B cell (primary cell): ENCODE results near the gene XRCC1. TPM values are rescaled to one million over a fixed set of nuclear protein-coding genes. Genes with fewer than 3 reads are reported as not detected.

Source experiments
- ATAC-seq: fragments of 200-7000 bp; cut with Tn5 transposase; one replicate; pipeline ENCODE4 v1.10.0; 2021; ENCODE audit warnings: low read depth, mild to moderate bottlenecking, moderate number of reproducible peaks, moderate library complexity
- CTCF ChIA-PET: fragments of 350-600 bp; sonication (Branson Sonifier 250); formaldehyde crosslinking; loops from one replicate; lab custom pipeline; 2021; ENCODE audit warnings: antibody characterized with exemption, inconsistent platforms; lab: Charles Lee
- POLR2A ChIA-PET: fragments of 350-600 bp; sonication (Branson Sonifier 250); formaldehyde crosslinking; loops from one replicate; lab custom pipeline; 2021; ENCODE audit warnings: antibody characterized with exemption; lab: Charles Lee
- DNase-seq: peaks from one replicate; pipeline ENCODE4 v3.0.0; 2013
- H2AFZ ChIP-seq: 2 replicates; pipeline ENCODE4 v1.6.1; 2012; ENCODE audit warnings: mild to moderate bottlenecking, low read depth, low read length; ENCODE audit not compliant: insufficient read depth, poor library complexity, severe bottlenecking
- H3K27ac ChIP-seq, 2 donors: 1 replicate in 1 of 2; 2 replicates in 1 of 2; pipeline ENCODE4 v1.5.1; 2012 to 2013; ENCODE audit warnings: low read length in 2 of 2, mild to moderate bottlenecking in 2 of 2, moderate library complexity in 1 of 2
- H3K27me3 ChIP-seq, 4 experiments: fragments of 200-600 bp in 1 of 4; sonication (generic) in 1 of 4; replicated peaks in 1 of 4; 1 replicate in 2 of 4; 2 replicates in 2 of 4; pipeline versions ENCODE4 v1.6.1 to v1.7.0; 2013 to 2016; ENCODE audit warnings: low read length in 3 of 4, mild to moderate bottlenecking in 2 of 4, mixed read lengths in 1 of 4, moderate library complexity in 1 of 4; ENCODE audit not compliant: insufficient read depth in 4 of 4, control insufficient read depth in 3 of 4; ENCODE audit errors: control extremely low read depth in 1 of 4
- H3K36me3 ChIP-seq, 2 experiments: replicated peaks in 1 of 2; 1 replicate in 1 of 2; 2 replicates in 1 of 2; pipeline versions ENCODE4 v1.6.1 to v1.7.1; 2013; ENCODE audit warnings: low read length in 1 of 2; ENCODE audit not compliant: insufficient read depth in 2 of 2, control insufficient read depth in 1 of 2; ENCODE audit errors: control extremely low read depth in 1 of 2, extremely low read depth in 1 of 2
- H3K4me1 ChIP-seq, 2 donors: fragments of 200-600 bp in 1 of 2; sonication (generic) in 1 of 2; 1 replicate in 1 of 2; 2 replicates in 1 of 2; pipeline versions ENCODE4 v1.5.1 to v1.6.1; 2013 to 2017; ENCODE audit warnings: low read length in 2 of 2; ENCODE audit not compliant: control insufficient read depth in 2 of 2, insufficient read depth in 2 of 2
- H3K4me2 ChIP-seq: replicated peaks from 2 replicates; pipeline ENCODE3; 2012; ENCODE audit warnings: mild to moderate bottlenecking, low read depth, low read length; ENCODE audit not compliant: poor library complexity, severe bottlenecking
- H3K4me3 ChIP-seq, 5 experiments: fragments of 200-600 bp in 1 of 5; sonication (generic) in 1 of 5; 1 replicate in 3 of 5; 2 replicates in 2 of 5; pipeline versions ENCODE4 v1.5.1 to v1.7.0; 2011 to 2016; ENCODE audit warnings: low read length in 4 of 5, mild to moderate bottlenecking in 4 of 5, low read depth in 2 of 5, control low read depth in 1 of 5, moderate library complexity in 1 of 5; ENCODE audit not compliant: insufficient read depth in 1 of 5; ENCODE audit errors: control extremely low read depth in 1 of 5, extremely low read depth in 1 of 5
- H3K79me2 ChIP-seq: fragments of 200-600 bp; sonication (generic); one replicate; pipeline ENCODE4 v1.6.0; 2016; ENCODE audit warnings: low read length; ENCODE audit not compliant: control insufficient read depth, insufficient read depth
- H3K9ac ChIP-seq: fragments of 200-600 bp; sonication (generic); 2 replicates; pipeline ENCODE4 v1.6.1; 2017; ENCODE audit warnings: mild to moderate bottlenecking, low read length, moderate library complexity
- H3K9me3 ChIP-seq, 3 donors: one replicate each; pipeline versions ENCODE4 v1.6.1 to v1.7.1; 2013; ENCODE audit warnings: low read length in 2 of 3; ENCODE audit not compliant: control insufficient read depth in 2 of 3, insufficient read depth in 1 of 3; ENCODE audit errors: control extremely low read depth in 1 of 3
- H4K20me1 ChIP-seq: 2 replicates; pipeline ENCODE4 v1.6.0; 2012; ENCODE audit warnings: mild to moderate bottlenecking, low read length; ENCODE audit not compliant: insufficient read depth, control insufficient read depth, poor library complexity, severe bottlenecking
- H3K27ac Mint-ChIP-seq: one replicate; pipeline ENCODE4 v1.8.0; 2021; ENCODE audit warnings: mixed read lengths
- H3K27me3 Mint-ChIP-seq: one replicate; pipeline ENCODE4 v1.8.0; 2021; ENCODE audit warnings: mixed read lengths
- H3K4me1 Mint-ChIP-seq: one replicate; pipeline ENCODE4 v1.8.0; 2021; ENCODE audit warnings: mixed read lengths
- H3K4me3 Mint-ChIP-seq: one replicate; pipeline ENCODE4 v1.8.0; 2021; ENCODE audit warnings: mixed read lengths
- H3K9me3 Mint-ChIP-seq: one replicate; pipeline ENCODE4 v1.8.0; 2022; ENCODE audit warnings: mixed read lengths; ENCODE audit not compliant: insufficient read depth
- CTCF ChIP-seq: fragments of 200-600 bp; IDR thresholded peaks from one replicate; pipeline ENCODE4 v1.8.0; 2022; ENCODE audit warnings: antibody characterized with exemption, mild to moderate bottlenecking
- EZH2 ChIP-seq: IDR thresholded peaks from 2 replicates; pipeline ENCODE4 v1.6.1; 2012; ENCODE audit warnings: borderline replicate concordance, low read depth, mild to moderate bottlenecking, moderate library complexity, low read length; ENCODE audit not compliant: insufficient read depth, poor library complexity, severe bottlenecking
- WGBS: methylation state at CpG from one replicate; pipeline ENCODE4 v1.1.5; 2013; ENCODE audit warnings: missing lambda C conversion rate; ENCODE audit not compliant: insufficient coverage; 5-methylcytosine and 5-hydroxymethylcytosine counted together
- intact Hi-C: fragments of 100-400 bp; cut with micrococcal nuclease; formaldehyde crosslinking; loops from one replicate; pipeline ENCODE4 v1.10.0; 2022
- polyA plus RNA-seq: library from polyadenylated mRNA; depleted of rRNA; stranded (reverse); fragments of >200 nt; gene quantifications from 2 replicates; pipeline ENCODE4 v1.2.3, GENCODE V29; 2012
- total RNA-seq, 2 donors: library from RNA; stranded (reverse); fragments of 120-200 nt in 1 of 2; gene quantifications; 1 replicate in 1 of 2; 2 replicates in 1 of 2; pipeline versions ENCODE4 v1.2.3 to v1.2.4, GENCODE V29; 2013 to 2022

The XRCC1 gene
- total and polyA plus RNA-seq, 2 donors (not counting 1 experiment from before 2014, with no cell fraction given), result 34.6 to 38.2 TPM

DNA sequence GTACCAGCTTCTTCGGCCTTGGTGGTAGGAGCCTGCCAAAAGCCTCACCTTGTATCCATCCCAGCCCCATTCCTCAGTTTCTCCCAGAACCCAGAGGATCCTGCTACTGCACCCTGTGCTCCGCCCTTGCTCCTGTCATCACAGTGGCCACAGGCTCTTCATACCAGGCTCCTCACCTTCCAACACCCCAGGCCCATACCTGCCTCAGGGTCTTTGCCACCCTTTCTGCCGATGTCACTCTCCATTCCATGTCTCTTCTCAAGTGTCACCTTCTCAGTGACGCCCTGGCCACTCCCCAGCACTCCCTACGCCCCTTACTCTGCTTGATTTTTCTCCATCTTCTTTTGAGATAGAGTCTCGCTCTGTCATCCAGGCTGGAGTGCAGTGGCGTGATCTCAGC, 34.5 kb upstream of the XRCC1 start:
- ChIA-PET CTCF (interaction anchor here (0.6 kb wide), 1 partner anchor 77 kb away, joined by 3 read pairs; the partner anchor contains the start of gene ZNF575), POLR2A (no interaction called here)
- Mint-ChIP-seq H3K4me1 (peaks cover 7% of the 10 kb centered on the region), H3K4me3 (no peak overlapping the region), H3K27me3 (no peaks in the 10 kb centered on the region), H3K27ac (no peak overlapping the region), H3K9me3 (no peaks in the 10 kb centered on the region)
- H3K4me2 ChIP-seq, result no peak overlapping the region
- no peak overlapping the region for H3K9ac ChIP-seq
- no peak overlapping the region for H3K27ac ChIP-seq
- no peak overlapping the region for H2AFZ ChIP-seq
- H3K27me3 ChIP-seq, result no peaks in the 10 kb centered on the region
- ATAC-seq, result no peak
- peaks cover 3 to 8% of the 10 kb centered on the region in 2 donors for H3K4me1 ChIP-seq
- H3K36me3 ChIP-seq, result peaks cover 0 to 26% of the 10 kb centered on the region in 2 experiments
- H3K9me3 ChIP-seq, result no peaks in the 10 kb centered on the region
- intact Hi-C loops, result no loop called here
- no peak for DNase-seq
- WGBS, result 85% methylated on average over 7 of the region's 7 CpGs
- H4K20me1 ChIP-seq, result peaks cover 6% of the 10 kb centered on the region
- TF ChIP-seq CTCF (no peak), EZH2 (no peak)
- H3K4me3 ChIP-seq, result no peak overlapping the region
- H3K79me2 ChIP-seq, result peaks cover 26% of the 10 kb centered on the region

DNA sequence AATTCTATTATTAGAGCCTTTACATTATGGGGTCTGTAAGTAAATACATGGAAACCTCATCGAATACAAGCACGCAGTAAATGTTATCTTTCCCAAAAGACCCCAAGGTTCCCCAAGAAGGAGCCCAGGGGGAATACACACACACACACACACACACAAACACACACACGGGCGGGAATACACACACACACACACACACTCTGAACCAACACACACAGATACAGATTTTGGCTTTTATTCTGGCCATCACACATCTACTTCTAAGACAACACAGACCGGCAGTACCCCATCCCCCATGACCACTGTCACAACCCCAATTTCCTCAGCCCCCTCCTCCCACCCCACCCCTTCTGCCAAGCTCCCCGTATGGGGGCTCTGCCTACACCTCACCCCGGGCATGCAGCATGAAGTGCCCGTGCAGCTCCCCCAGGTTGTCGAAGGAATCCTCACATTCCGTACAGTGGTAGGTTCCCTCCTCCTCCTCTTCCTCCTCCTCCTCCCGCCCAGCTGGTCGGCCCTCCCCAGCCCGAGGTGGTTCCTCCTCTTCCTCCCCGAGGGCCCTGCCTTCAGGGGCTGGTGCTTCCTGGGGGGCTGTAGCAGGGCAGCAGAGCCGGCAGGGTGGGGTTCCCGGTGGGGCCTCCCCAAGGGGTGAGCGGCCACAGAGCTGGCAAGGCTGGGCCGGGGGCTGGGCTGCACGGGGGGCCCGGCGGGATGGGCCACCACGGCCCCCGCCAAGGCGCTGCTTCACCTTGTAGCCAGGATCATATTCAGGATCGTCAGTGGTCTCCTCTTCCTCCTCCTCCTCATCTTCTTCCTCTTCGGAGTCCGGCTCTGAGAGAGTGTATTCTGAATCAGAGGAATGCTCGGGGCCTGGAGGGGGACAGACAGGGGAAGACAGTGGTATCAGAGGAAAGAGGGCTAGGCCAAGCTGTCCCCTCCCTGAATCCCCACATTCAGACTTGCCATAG, 32.2 kb upstream of the XRCC1 start:
- no peak for TF ChIP-seq EZH2
- no peak for TF ChIP-seq CTCF
- peak overlapping the region in 1 of 5 experiments; percentile 15 for H3K4me3 ChIP-seq
- H3K9me3 ChIP-seq, result no peaks in the 10 kb centered on the region
- H3K4me2 ChIP-seq, result peak overlapping the region; percentile 59
- CTCF ChIA-PET, result interaction anchor here (1.5 kb wide), 1 partner anchor 52 kb away, joined by 3 read pairs; no protein-coding TSS in a partner anchor
- H3K27me3 ChIP-seq, result no peaks in the 10 kb centered on the region
- WGBS, result 42% methylated on average over 19 of the region's 28 CpGs
- H2AFZ ChIP-seq, result peak overlapping the region; percentile 49
- peaks cover 15 to 19% of the 10 kb centered on the region in 2 donors for H3K4me1 ChIP-seq
- H3K36me3 ChIP-seq, result peaks cover 0 to 16% of the 10 kb centered on the region in 2 experiments
- no peak for ATAC-seq
- no peaks in the 10 kb centered on the region for H3K9me3 Mint-ChIP-seq
- POLR2A ChIA-PET, result no interaction called here
- H3K79me2 ChIP-seq, result peaks cover 9% of the 10 kb centered on the region
- H3K27ac Mint-ChIP-seq, result no peak overlapping the region
- intact Hi-C loops, result no loop called here
- no peak overlapping the region for H3K4me3 Mint-ChIP-seq
- H3K4me1 Mint-ChIP-seq, result peaks cover 19% of the 10 kb centered on the region
- H4K20me1 ChIP-seq, result peaks cover 6% of the 10 kb centered on the region
- H3K27ac ChIP-seq, result no peak overlapping the region
- H3K9ac ChIP-seq, result no peak overlapping the region
- no peak for DNase-seq
- no peaks in the 10 kb centered on the region for H3K27me3 Mint-ChIP-seq
